ENCODE results near the gene CCL8.

- TF ChIP-seq POLR2A (IDR thresholded peaks at IDR 0.05; ENCODE audit: low read length) (no peak), GATA1 (IDR thresholded peaks at IDR 0.05; ENCODE audit: low read depth, low read length) (no peak)
These were observed 20.2 kb upstream of the CCL8 start for GRCh38 chr17:34299027-34299426.
